Common myeloid progenitor, CD34-positive (primary cell): ENCODE results near the gene KLHL36.

Source experiments
- CTCF ChIA-PET: fragments of 350-600 bp; sonication (Branson Sonifier 250); formaldehyde crosslinking; loops from one replicate; lab custom pipeline; 2021; ENCODE audit warnings: antibody characterized with exemption; lab: Charles Lee
- POLR2A ChIA-PET: fragments of 350-600 bp; sonication (Branson Sonifier 250); formaldehyde crosslinking; loops from one replicate; lab custom pipeline; 2021; ENCODE audit warnings: antibody characterized with exemption; lab: Charles Lee
- DNase-seq, 3 donors: peaks; one replicate each; pipeline versions ENCODE4 v3.0.0 to v3.0.0-alpha.2; 2013
- H3K27ac ChIP-seq, 2 experiments: 1 replicate in 1 of 2; 2 replicates in 1 of 2; pipeline ENCODE4 v1.7.0; 2013; ENCODE audit warnings: inconsistent platforms in 2 of 2, low read length in 2 of 2, mild to moderate bottlenecking in 2 of 2, low read depth in 1 of 2, moderate library complexity in 1 of 2; ENCODE audit not compliant: severe bottlenecking in 2 of 2, insufficient read depth in 1 of 2, poor library complexity in 1 of 2
- H3K27me3 ChIP-seq, 5 experiments: replicated peaks in 2 of 5; 1 replicate in 3 of 5; 2 replicates in 2 of 5; pipeline versions ENCODE4 v1.6.1 to v1.7.0; 2013; ENCODE audit warnings: low read length in 4 of 5, mild to moderate bottlenecking in 2 of 5, moderate library complexity in 2 of 5, inconsistent platforms in 1 of 5; ENCODE audit not compliant: insufficient read depth in 5 of 5, control insufficient read depth in 4 of 5
- H3K36me3 ChIP-seq, 4 experiments: 1 replicate in 2 of 4; 2 replicates in 2 of 4; pipeline versions ENCODE4 v1.6.1 to v1.7.0; 2013; ENCODE audit warnings: low read length in 3 of 4, control low read depth in 1 of 4, mild to moderate bottlenecking in 1 of 4; ENCODE audit not compliant: control insufficient read depth in 4 of 4, insufficient read depth in 4 of 4
- H3K4me1 ChIP-seq, 4 experiments: 1 replicate in 3 of 4; 2 replicates in 1 of 4; pipeline versions ENCODE4 v1.6.1 to v1.7.1; 2013; ENCODE audit warnings: low read length in 3 of 4, mild to moderate bottlenecking in 3 of 4, control low read depth in 1 of 4, inconsistent platforms in 1 of 4, moderate library complexity in 1 of 4; ENCODE audit not compliant: control insufficient read depth in 4 of 4, insufficient read depth in 4 of 4; ENCODE audit errors: control extremely low read depth in 1 of 4
- H3K4me3 ChIP-seq, 7 experiments: 1 replicate in 4 of 7; 2 replicates in 3 of 7; pipeline versions ENCODE4 v1.5.1 to v1.7.0; 2013; ENCODE audit warnings: mild to moderate bottlenecking in 7 of 7, low read length in 6 of 7, moderate library complexity in 6 of 7, inconsistent platforms in 2 of 7, low read depth in 2 of 7, control low read depth in 1 of 7; ENCODE audit not compliant: insufficient read depth in 4 of 7, control insufficient read depth in 1 of 7; ENCODE audit errors: extremely low read depth in 1 of 7
- H3K9me3 ChIP-seq, 5 experiments: 1 replicate in 4 of 5; 2 replicates in 1 of 5; pipeline versions ENCODE4 v1.6.1 to v1.7.1; 2013; ENCODE audit warnings: low read length in 4 of 5, mild to moderate bottlenecking in 2 of 5, inconsistent platforms in 1 of 5, low read depth in 1 of 5, moderate library complexity in 1 of 5; ENCODE audit not compliant: control insufficient read depth in 4 of 5, insufficient read depth in 2 of 5; ENCODE audit errors: control extremely low read depth in 1 of 5
- WGBS: methylation state at CpG from one replicate; pipeline ENCODE4 v1.1.5; 2013; ENCODE audit not compliant: insufficient coverage; 5-methylcytosine and 5-hydroxymethylcytosine counted together

KLHL36 gene

GRCh38 chr16:84699147-84699711 lies 50.9 kb downstream of the KLHL36 start:
- peak overlapping the region; percentile 92 to 99 (median 97) for H3K4me3 ChIP-seq
- H3K36me3 ChIP-seq: no peaks in the 10 kb centered on the region
- ChIA-PET POLR2A (no interaction called here), CTCF (no interaction called here)
- no peaks in the 10 kb centered on the region for H3K9me3 ChIP-seq
- peak; percentile 24 to 65 (median 55) for DNase-seq
- peak overlapping the region in 1 of 2 experiments; percentile 88 for H3K27ac ChIP-seq
- 26% methylated on average over 29 of the region's 29 CpGs for WGBS
- H3K4me1 ChIP-seq: peaks cover 10 to 31% (median 18%) of the 10 kb centered on the region in 4 experiments
- H3K27me3 ChIP-seq: no peaks in the 10 kb centered on the region

DNA sequence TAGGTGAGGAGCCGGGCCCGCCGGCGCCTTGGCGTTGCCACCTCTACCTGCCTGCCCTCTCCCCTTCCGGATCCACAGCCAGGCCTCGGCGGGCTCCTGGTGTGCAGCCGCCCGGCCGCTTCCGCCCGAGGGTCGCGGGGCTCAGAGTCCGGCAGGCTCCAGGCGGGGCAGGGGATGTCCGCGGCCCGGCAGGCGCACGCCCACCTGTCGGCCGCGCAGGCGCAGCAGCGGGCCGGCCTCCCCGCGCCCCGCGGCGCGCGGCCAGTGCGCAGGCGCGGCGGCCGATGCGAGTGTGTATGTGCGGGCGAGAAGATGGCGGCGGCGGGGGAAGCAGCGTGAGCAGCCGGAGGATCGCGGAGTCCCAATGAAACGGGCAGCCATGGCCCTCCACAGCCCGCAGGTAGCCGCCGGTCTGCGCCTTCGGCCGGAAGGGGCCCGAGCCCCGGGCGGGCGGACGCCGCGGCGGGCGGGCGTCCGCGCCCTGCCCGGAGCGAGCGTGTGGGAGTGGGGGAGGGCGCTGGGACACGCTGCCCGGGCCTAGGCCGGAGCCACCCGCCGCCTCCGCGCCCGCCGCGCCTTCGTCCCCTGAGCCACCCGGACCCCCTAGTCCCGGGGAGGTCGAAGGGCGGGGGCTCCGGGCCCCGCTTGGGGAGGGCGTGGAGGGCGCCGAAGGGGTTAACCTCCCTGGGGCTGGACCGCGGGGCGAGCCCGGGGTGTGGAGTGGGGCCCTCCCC lies 51.6 kb downstream of the KLHL36 start, which contains the start of gene USP10:
TSS of gene USP10 (plus strand) at position 289 of the 734 bp plus-strand sequence. CDS start at position 380, 91 bp downstream.
- H3K4me3 ChIP-seq: peak within 1 kb of the TSS; percentile 92 to 99 (median 97)
- ChIA-PET POLR2A (interaction anchor here (0.9 kb wide), 1 partner anchor 15 kb away, joined by 3 read pairs; no protein-coding TSS in a partner anchor), CTCF (interaction anchor here (0.9 to 2.4 kb wide), 7 partner anchors 10 to 44 kb away, joined by 3 to 14 read pairs (median 5); no protein-coding TSS in a partner anchor)
- peak within 1 kb of the TSS; percentile 75 to 88 for H3K27ac ChIP-seq
- peaks cover 10 to 32% (median 18%) of the 10 kb centered on the region in 4 experiments for H3K4me1 ChIP-seq
- H3K27me3 ChIP-seq: no peaks in the 10 kb centered on the region
- no peaks in the 10 kb centered on the region for H3K9me3 ChIP-seq
- peaks cover 0 to 3% (median 3%) of the 10 kb centered on the region in 4 experiments for H3K36me3 ChIP-seq
- WGBS: 0% methylated on average over 74 of the region's 97 CpGs
- peak; percentile 75 to 84 (median 84) for DNase-seq

DNA sequence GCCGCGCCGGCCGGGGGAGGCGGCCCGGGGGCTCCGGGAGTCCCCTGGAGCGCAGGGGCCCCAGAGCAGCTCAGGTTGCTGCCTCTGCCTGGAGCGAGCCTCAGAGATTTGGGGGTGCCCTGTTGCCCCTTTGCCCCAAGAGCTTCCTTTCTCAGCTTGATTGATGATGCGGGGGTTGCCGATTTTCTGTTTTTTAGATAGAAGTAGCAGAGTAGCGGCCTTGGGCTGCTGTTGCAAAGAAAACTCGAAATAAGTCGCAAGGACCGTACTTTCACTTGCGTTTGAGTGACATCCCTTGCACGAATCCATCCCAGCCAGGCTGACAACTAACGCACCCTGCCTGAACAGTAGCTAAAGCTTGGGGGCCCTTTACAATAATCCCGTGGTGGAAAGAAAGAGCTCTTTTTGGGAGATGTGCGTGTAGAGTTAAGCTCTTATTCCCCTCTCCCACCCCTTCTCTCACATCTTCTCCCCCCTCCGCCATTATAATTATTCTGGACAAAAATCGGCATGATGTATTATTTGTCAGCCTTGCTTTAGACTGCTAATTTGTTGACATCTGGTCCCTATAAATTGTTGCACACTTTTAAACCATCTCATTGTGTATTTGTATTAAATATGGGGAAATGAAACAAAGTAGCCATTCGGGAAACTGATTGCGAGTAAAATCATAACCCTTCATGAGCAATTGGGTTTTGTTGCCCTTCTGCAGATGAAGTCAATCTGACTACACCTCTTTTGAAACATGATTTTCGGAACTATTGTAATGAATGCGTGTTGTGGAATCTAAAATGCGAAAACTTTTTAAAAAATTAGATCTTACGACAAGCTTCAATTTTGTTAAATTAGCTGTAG lies 52.4 kb downstream of the KLHL36 start:
- no peaks in the 10 kb centered on the region for H3K27me3 ChIP-seq
- under 1% methylated on average over 15 of the region's 28 CpGs for WGBS
- ChIA-PET POLR2A (interaction anchor here (0.9 to 1.3 kb wide), 2 partner anchors 14 to 28 kb away, joined by 3 read pairs; no protein-coding TSS in a partner anchor), CTCF (interaction anchor here (0.9 to 2.4 kb wide), 8 partner anchors 9 to 45 kb away, joined by 3 to 14 read pairs (median 5); no protein-coding TSS in a partner anchor)
- peak overlapping the region; percentile 92 to 99 (median 97) for H3K4me3 ChIP-seq
- peak overlapping the region; percentile 75 to 88 for H3K27ac ChIP-seq
- peaks cover 10 to 32% (median 18%) of the 10 kb centered on the region in 4 experiments for H3K4me1 ChIP-seq
- DNase-seq: peak; percentile 29 to 66 (median 56)
- H3K36me3 ChIP-seq: peaks cover 0 to 4% (median 3%) of the 10 kb centered on the region in 4 experiments
- H3K9me3 ChIP-seq: no peaks in the 10 kb centered on the region

DNA sequence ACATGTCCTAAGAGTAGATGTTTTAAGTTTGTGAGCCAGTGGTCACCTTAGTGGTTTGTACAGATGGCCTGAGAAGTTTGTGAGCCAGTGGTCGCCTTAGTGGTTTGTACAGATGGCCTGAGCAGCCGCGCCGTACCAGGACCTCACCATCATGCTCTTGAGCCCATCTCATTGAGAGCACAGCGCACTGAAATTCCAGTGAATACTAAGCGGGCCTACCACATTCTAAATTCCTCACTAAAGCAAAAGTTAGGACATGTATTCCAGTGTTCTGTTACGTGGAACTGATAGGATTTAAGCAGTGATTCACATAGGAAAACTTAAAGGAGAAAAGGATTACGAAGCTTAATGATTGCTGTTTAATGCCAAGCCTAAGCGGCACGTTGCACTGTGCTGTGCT lies 55.4 kb downstream of the KLHL36 start:
- peaks cover 10 to 40% (median 19%) of the 10 kb centered on the region in 4 experiments for H3K4me1 ChIP-seq
- H3K36me3 ChIP-seq: peaks cover 0 to 14% (median 3%) of the 10 kb centered on the region in 4 experiments
- DNase-seq: no peak
- no peaks in the 10 kb centered on the region for H3K27me3 ChIP-seq
- no peaks in the 10 kb centered on the region for H3K9me3 ChIP-seq
- POLR2A ChIA-PET: interaction anchor here (0.5 to 0.7 kb wide), 2 partner anchors 10 to 31 kb away, joined by 3 read pairs; no protein-coding TSS in a partner anchor
- 98% methylated on average over 10 of the region's 10 CpGs for WGBS
- CTCF ChIA-PET: interaction anchor here (1.4 to 2.1 kb wide), 3 partner anchors 10 to 31 kb away, joined by 5 to 8 read pairs (median 8); no protein-coding TSS in a partner anchor
- H3K27ac ChIP-seq: no peak overlapping the region
- no peak overlapping the region for H3K4me3 ChIP-seq

DNA sequence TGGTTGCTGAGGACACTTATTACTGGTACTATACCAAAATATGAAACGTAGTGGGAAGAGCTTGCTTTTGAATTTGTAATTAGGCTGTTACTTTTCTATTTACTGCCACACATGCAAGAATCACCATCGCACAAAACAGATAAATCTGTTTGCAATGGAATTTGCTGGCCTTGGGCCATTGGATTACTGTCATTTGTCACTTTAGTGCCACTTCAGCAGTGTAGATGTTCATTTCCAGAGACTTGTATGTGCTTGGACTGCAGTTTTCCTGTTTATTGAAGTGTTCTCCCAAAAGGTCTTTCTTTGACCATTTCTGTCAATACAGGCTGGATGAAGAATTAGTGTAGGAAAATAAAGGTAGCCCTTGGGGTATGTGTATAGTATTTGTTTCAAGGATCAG lies 55.9 kb downstream of the KLHL36 start:
- no peak for DNase-seq
- 100% methylated on average over 1 of the region's 2 CpGs for WGBS
- peaks cover 7 to 36% (median 17%) of the 10 kb centered on the region in 4 experiments for H3K4me1 ChIP-seq
- H3K9me3 ChIP-seq: no peaks in the 10 kb centered on the region
- no peak overlapping the region for H3K4me3 ChIP-seq
- H3K27me3 ChIP-seq: no peaks in the 10 kb centered on the region
- peaks cover 0 to 20% (median 3%) of the 10 kb centered on the region in 4 experiments for H3K36me3 ChIP-seq
- CTCF ChIA-PET: interaction anchor here (1.3 to 2.1 kb wide), 3 partner anchors 10 to 32 kb away, joined by 3 to 8 read pairs (median 5); no protein-coding TSS in a partner anchor
- POLR2A ChIA-PET: interaction anchor here (0.7 kb wide), 1 partner anchor 10 kb away, joined by 3 read pairs; no protein-coding TSS in a partner anchor
- H3K27ac ChIP-seq: no peak overlapping the region

- no peak overlapping the region for H3K4me3 ChIP-seq
- POLR2A ChIA-PET: no interaction called here
- CTCF ChIA-PET: no interaction called here
- peaks cover 0 to 34% (median 5%) of the 10 kb centered on the region in 4 experiments for H3K4me1 ChIP-seq
- no peaks in the 10 kb centered on the region for H3K27me3 ChIP-seq
- H3K36me3 ChIP-seq: peaks cover 0 to 28% (median 3%) of the 10 kb centered on the region in 4 experiments
- WGBS: no CpG with 5 or more reads among the region's 1 CpG
- no peak overlapping the region for H3K27ac ChIP-seq
- no peak for DNase-seq
- H3K9me3 ChIP-seq: no peaks in the 10 kb centered on the region
These were observed 58.5 kb downstream of the KLHL36 start for GRCh38 chr16:84706856-84707255.
